HepG2 (cell line): ENCODE results near the gene BCAS3. TPM values are rescaled to one million over a fixed set of nuclear protein-coding genes. Genes with fewer than 3 reads are reported as not detected.

Experiments used
- EP300 ChIP-seq, 3 experiments: sonication (generic) in 1 of 3; formaldehyde crosslinking in 1 of 3; IDR thresholded peaks; 2 replicates each; pipeline versions ENCODE4 v1.5.1 to v1.6.1; 2011 to 2020; ENCODE audit warnings: low read depth in 2 of 3, low read length in 2 of 3, borderline replicate concordance in 1 of 3, improper control_type of control experiment in 1 of 3, mild to moderate bottlenecking in 1 of 3, missing genetic modification reagents in 1 of 3, moderate library complexity in 1 of 3
- KAT7 ChIP-seq: IDR thresholded peaks from 2 replicates; pipeline ENCODE4 v1.6.1; 2018; ENCODE audit warnings: borderline replicate concordance, missing compliant biosample characterization
- KDM1A ChIP-seq: IDR thresholded peaks from 2 replicates; pipeline ENCODE4 v1.6.1; 2016; ENCODE audit warnings: missing compliant biosample characterization
- KDM5B ChIP-seq: sonication (generic); formaldehyde crosslinking; IDR thresholded peaks from 2 replicates; pipeline ENCODE4 v1.4.0; 2020; ENCODE audit warnings: missing genetic modification reagents, mild to moderate bottlenecking, borderline replicate concordance
- NKX3-1 ChIP-seq: sonication (generic); formaldehyde crosslinking; IDR thresholded peaks from 2 replicates; pipeline ENCODE4 v1.5.0; 2020; ENCODE audit warnings: missing genetic modification reagents
- PLRG1 ChIP-seq: fragments of 450-650 bp; conservative IDR thresholded peaks from 2 replicates; pipeline ENCODE4 v1.6.1; 2016
- RFX5 ChIP-seq: IDR thresholded peaks from 2 replicates; pipeline ENCODE4 v1.6.1; 2011; ENCODE audit warnings: low read depth, low read length, improper control_type of control experiment
- SMARCC2 ChIP-seq: fragments of 450-650 bp; IDR thresholded peaks from 2 replicates; pipeline ENCODE4 v1.6.1; 2017; ENCODE audit warnings: antibody characterized with exemption, mild to moderate bottlenecking
- SOX5 ChIP-seq: IDR thresholded peaks from 2 replicates; pipeline ENCODE4 v1.6.1; 2016; ENCODE audit warnings: borderline replicate concordance
- ZFP36 ChIP-seq: fragments of 150-350 bp; IDR thresholded peaks from 2 replicates; pipeline ENCODE4 v1.6.1; 2018; ENCODE audit warnings: borderline replicate concordance, low read length, low read depth; ENCODE audit not compliant: partially characterized antibody
- ZNF333 ChIP-seq: sonication (generic); formaldehyde crosslinking; IDR thresholded peaks from 2 replicates; pipeline ENCODE4 v1.4.0; 2020; ENCODE audit warnings: mild to moderate bottlenecking, missing genetic modification reagents, borderline replicate concordance
- ZNF530 ChIP-seq: sonication (generic); formaldehyde crosslinking; IDR thresholded peaks from 2 replicates; pipeline ENCODE4 v1.5.0; 2020; ENCODE audit warnings: low read depth, mild to moderate bottlenecking, missing genetic modification reagents
- ZNF773 ChIP-seq: sonication (generic); formaldehyde crosslinking; IDR thresholded peaks from 2 replicates; pipeline ENCODE4 v1.4.0; 2020; ENCODE audit warnings: missing genetic modification reagents, borderline replicate concordance
- ZNF775 ChIP-seq: sonication (generic); formaldehyde crosslinking; IDR thresholded peaks from 2 replicates; pipeline ENCODE4 v1.4.0; 2020; ENCODE audit warnings: missing genetic modification reagents, mild to moderate bottlenecking, moderate library complexity, borderline replicate concordance
- ZNF781 ChIP-seq: sonication (generic); formaldehyde crosslinking; IDR thresholded peaks from 2 replicates; pipeline ENCODE4 v1.5.1; 2020; ENCODE audit warnings: borderline replicate concordance, mild to moderate bottlenecking, missing genetic modification reagents; ENCODE audit errors: not compliant biosample characterization
- ZNF879 ChIP-seq: sonication (generic); formaldehyde crosslinking; IDR thresholded peaks from 2 replicates; pipeline ENCODE4 v1.8.1; 2023; ENCODE audit warnings: missing genetic modification reagents
- polyA plus RNA-seq, 8 experiments: library from polyadenylated mRNA; depleted of rRNA in 3 of 8; stranded (reverse) in 7 of 8; unstranded in 1 of 8; fragments of >200 nt; fragmentation: Illumina TruSeq in 4 of 8; extraction: Trizol in 4 of 8; gene quantifications; 2 replicates each; pipeline versions ENCODE4 v1.2.1 to v1.2.3, GENCODE V29; 2011 to 2016; ENCODE audit warnings: low read depth in 4 of 8, missing spikeins in 1 of 8, mixed read lengths in 1 of 8; ENCODE audit not compliant: insufficient read depth in 1 of 8
- total RNA-seq, 5 experiments: library from RNA; depleted of rRNA; stranded (reverse); fragments of >200 nt; fragmentation: Illumina TruSeq; extraction: Trizol; gene quantifications; 2 replicates each; pipeline ENCODE4 v1.2.3, GENCODE V29; 2016; ENCODE audit warnings: low read depth in 1 of 5
- TF ChIP-seq, protein P1 (sequence below): sonication (generic); formaldehyde crosslinking; IDR thresholded peaks from 2 replicates; pipeline ENCODE4 v1.5.0; 2020; ENCODE audit warnings: missing genetic modification reagents
- TF ChIP-seq, protein P2 (sequence below): sonication (generic); formaldehyde crosslinking; IDR thresholded peaks from 2 replicates; pipeline ENCODE4 v1.4.0; 2020; ENCODE audit warnings: missing genetic modification reagents
- TF ChIP-seq, protein P3 (sequence below): sonication (generic); formaldehyde crosslinking; IDR thresholded peaks from 2 replicates; pipeline ENCODE4 v1.5.0; 2020; ENCODE audit warnings: mild to moderate bottlenecking, missing genetic modification reagents, borderline replicate concordance
- TF ChIP-seq, protein P4 (sequence below): sonication (generic); formaldehyde crosslinking; IDR thresholded peaks from 2 replicates; pipeline ENCODE4 v1.4.0; 2020; ENCODE audit warnings: missing genetic modification reagents

BCAS3 gene
- total and polyA plus RNA-seq, 2 of the 13 experiments (the other 11 are each of a cell fraction or from before 2014, with no cell fraction given), result 10.7 to 11.2 TPM

DNA sequence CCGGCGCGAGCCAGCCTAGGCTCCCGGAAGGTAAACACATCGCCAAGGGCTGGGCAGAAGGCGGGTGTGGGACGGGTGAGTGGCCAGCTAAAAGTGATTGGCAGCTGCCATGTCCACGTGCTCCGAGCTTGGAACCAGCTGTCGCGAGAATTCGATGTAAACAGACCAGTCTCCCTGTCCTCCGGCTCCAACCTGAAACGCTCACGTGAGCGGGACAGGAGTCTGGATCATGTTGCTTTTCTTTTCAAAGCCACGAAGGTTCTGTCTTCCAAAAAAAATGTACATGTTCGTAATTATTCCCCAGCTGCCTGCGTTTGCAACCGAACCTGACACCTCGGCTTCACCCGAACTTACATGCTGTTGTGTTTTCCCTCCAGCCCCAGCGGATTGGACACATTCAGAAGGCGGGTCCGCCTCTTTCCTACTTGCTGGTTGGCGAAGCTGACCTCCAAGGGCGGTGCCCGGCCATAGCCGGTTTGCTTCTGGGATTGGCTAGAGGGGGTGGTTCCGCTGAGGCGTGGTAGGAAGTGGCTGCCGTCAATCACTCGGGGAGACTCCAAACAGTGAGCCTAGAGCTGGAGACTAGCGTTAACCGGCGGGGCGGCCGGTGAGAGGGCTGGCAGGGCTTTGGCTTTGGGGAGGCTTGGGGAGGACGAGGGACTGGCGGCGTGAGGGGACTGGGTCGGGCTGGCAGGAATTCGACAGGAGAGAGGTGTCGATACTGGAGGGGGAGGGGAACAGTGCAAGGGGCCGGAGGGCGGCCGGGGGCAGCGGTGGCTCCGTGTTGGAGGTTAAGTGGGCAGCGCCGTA, at the start of gene BCAS3 (continued):
- TF ChIP-seq, protein P1, sequence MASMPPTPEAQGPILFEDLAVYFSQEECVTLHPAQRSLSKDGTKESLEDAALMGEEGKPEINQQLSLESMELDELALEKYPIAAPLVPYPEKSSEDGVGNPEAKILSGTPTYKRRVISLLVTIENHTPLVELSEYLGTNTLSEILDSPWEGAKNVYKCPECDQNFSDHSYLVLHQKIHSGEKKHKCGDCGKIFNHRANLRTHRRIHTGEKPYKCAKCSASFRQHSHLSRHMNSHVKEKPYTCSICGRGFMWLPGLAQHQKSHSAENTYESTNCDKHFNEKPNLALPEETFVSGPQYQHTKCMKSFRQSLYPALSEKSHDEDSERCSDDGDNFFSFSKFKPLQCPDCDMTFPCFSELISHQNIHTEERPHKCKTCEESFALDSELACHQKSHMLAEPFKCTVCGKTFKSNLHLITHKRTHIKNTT, result no peak
- TF ChIP-seq ZNF775 (CRISPR knock-in tag), result no peak; the same call in 1 of the 2 replicates
- TF ChIP-seq SOX5, result peak; percentile 36; the same call in 1 of the 2 replicates
- TF ChIP-seq NKX3-1 (CRISPR knock-in tag), result peak; percentile 30; the same call in 1 of the 2 replicates
- peak; percentile 95; the same call in 1 of the 2 replicates for TF ChIP-seq KDM5B (CRISPR knock-in tag)
- TF ChIP-seq PLRG1, result no peak
- no peak for TF ChIP-seq ZNF781 (CRISPR knock-in tag)
- TF ChIP-seq, protein P2, sequence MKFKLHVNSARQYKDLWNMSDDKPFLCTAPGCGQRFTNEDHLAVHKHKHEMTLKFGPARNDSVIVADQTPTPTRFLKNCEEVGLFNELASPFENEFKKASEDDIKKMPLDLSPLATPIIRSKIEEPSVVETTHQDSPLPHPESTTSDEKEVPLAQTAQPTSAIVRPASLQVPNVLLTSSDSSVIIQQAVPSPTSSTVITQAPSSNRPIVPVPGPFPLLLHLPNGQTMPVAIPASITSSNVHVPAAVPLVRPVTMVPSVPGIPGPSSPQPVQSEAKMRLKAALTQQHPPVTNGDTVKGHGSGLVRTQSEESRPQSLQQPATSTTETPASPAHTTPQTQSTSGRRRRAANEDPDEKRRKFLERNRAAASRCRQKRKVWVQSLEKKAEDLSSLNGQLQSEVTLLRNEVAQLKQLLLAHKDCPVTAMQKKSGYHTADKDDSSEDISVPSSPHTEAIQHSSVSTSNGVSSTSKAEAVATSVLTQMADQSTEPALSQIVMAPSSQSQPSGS (CRISPR knock-in tag), result peak; percentile 50
- no peak for TF ChIP-seq RFX5
- no peak for TF ChIP-seq ZNF773 (CRISPR knock-in tag)
- no peak for TF ChIP-seq SMARCC2
- 0 out of 4 replicates have a peak, but pooled peaks of 1 of the 2 experiments have one; percentile 44 for TF ChIP-seq EP300 (IDR thresholded peaks at IDR 0.05; ENCODE audit: low read depth in 2 of 2, low read length in 2 of 2)
- peak; percentile 32; the same call in 1 of the 2 replicates for TF ChIP-seq EP300 (CRISPR knock-in tag; IDR thresholded peaks at IDR 0.05; ENCODE audit: borderline replicate concordance)
- TF ChIP-seq ZNF879 (CRISPR knock-in tag), result no peak
- no peak for TF ChIP-seq KDM1A
- TF ChIP-seq, protein P3, sequence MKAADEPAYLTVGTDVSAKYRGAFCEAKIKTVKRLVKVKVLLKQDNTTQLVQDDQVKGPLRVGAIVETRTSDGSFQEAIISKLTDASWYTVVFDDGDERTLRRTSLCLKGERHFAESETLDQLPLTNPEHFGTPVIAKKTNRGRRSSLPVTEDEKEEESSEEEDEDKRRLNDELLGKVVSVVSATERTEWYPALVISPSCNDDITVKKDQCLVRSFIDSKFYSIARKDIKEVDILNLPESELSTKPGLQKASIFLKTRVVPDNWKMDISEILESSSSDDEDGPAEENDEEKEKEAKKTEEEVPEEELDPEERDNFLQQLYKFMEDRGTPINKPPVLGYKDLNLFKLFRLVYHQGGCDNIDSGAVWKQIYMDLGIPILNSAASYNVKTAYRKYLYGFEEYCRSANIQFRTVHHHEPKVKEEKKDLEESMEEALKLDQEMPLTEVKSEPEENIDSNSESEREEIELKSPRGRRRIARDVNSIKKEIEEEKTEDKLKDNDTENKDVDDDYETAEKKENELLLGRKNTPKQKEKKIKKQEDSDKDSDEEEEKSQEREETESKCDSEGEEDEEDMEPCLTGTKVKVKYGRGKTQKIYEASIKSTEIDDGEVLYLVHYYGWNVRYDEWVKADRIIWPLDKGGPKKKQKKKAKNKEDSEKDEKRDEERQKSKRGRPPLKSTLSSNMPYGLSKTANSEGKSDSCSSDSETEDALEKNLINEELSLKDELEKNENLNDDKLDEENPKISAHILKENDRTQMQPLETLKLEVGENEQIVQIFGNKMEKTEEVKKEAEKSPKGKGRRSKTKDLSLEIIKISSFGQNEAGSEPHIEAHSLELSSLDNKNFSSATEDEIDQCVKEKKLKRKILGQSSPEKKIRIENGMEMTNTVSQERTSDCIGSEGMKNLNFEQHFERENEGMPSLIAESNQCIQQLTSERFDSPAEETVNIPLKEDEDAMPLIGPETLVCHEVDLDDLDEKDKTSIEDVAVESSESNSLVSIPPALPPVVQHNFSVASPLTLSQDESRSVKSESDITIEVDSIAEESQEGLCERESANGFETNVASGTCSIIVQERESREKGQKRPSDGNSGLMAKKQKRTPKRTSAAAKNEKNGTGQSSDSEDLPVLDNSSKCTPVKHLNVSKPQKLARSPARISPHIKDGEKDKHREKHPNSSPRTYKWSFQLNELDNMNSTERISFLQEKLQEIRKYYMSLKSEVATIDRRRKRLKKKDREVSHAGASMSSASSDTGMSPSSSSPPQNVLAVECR (CRISPR knock-in tag), result peak; percentile 99
- TF ChIP-seq KAT7, result 0 out of 2 replicates have a peak, but pooled peaks have one; percentile 68
- no peak for TF ChIP-seq ZNF530 (CRISPR knock-in tag)
- no peak for TF ChIP-seq ZFP36
- peak; percentile 92; the same call in 1 of the 2 replicates for TF ChIP-seq ZNF333
- TF ChIP-seq, protein P4, sequence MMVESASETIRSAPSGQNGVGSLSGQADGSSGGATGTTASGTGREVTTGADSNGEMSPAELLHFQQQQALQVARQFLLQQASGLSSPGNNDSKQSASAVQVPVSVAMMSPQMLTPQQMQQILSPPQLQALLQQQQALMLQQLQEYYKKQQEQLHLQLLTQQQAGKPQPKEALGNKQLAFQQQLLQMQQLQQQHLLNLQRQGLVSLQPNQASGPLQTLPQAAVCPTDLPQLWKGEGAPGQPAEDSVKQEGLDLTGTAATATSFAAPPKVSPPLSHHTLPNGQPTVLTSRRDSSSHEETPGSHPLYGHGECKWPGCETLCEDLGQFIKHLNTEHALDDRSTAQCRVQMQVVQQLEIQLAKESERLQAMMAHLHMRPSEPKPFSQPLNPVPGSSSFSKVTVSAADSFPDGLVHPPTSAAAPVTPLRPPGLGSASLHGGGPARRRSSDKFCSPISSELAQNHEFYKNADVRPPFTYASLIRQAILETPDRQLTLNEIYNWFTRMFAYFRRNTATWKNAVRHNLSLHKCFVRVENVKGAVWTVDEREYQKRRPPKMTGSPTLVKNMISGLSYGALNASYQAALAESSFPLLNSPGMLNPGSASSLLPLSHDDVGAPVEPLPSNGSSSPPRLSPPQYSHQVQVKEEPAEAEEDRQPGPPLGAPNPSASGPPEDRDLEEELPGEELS, result peak; percentile 64; the same call in 1 of the 2 replicates
